Activated T-cell treated with anti-CD3 and anti-CD28 coated beads for 1 hour (primary cell): ENCODE measurements around the gene HBD.
"Not testable (repeated sequence)": the region's sequence is repeated elsewhere in the genome, so short reads cannot be mapped to it uniquely, and the experiment has no call there.

Experiments
- DNase-seq: peaks from one replicate; pipeline ENCODE4 v3.0.0-alpha.2; 2020; ENCODE audit warnings: low read depth

The HBD gene

DNA sequence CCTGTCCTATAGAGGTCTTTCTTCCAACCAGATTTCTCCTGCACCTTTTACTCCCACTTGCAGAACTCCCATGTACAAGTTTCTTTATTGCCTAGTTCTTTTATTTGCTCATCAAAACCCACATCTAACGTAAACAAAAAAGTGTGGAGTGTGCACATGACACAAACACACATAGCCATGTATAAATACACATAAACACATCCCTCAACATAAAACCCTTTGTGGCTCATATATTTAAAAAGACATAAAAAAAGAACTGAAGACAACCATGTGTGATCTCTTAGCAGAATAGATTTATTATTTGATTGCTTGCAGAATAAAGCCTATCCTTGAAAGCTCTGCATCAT is 18.6 kb upstream of the HBD start:
- no peak for DNase-seq

DNA sequence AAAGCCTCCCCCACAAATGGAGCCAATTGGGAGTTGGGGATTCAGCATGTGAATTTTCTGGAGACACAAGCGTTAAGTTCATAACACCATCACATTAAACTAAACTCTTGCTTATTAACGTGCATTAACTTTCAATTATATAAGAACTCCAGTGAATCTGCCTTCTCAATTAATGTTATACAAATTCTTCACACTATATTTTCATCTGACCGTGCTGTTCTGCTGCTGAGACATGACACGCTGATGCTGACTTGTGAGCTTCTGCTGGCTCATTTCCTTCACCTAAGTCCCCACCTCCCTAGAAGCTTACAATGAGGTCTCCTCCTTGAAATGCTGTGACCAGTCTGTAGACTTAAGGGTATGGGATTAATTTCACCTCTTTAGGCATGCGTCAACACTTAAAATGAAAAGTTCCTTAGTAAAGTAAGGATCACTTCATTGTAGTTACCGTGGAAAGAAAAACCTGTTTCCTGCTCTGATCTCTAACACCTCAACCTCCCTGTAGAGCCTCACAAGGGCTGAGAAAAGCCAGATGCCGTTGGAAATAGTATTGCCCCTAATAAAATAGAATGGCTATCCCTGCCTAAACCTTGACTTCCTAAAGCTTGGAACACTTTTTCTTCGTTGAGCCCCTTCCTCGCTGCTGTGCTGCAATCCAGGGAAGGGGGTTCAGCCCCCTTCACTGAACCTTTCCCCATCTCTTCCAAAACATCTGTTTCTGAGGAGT is 18.1 kb upstream of the HBD start:
- no peak for DNase-seq

DNA sequence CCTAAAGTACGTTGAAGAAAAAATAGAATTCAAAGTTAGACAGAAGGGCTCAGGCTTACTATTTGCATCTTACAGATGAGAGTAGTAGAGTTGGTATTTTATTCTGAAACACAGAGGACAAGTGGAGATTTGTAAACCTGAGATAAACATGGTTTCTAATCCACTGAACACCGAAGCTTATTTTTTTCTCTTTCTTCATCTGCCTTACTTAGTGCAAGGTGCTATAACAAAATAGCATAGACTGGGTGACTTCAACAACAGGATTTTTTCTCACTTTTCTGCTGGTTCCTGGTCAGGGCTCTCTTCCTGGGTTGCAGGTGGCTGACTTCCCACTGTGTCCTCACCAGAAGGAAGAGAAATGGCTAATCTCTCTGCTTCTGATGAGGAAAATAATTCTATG is 17.5 kb upstream of the HBD start:
- DNase-seq: no peak

DNA sequence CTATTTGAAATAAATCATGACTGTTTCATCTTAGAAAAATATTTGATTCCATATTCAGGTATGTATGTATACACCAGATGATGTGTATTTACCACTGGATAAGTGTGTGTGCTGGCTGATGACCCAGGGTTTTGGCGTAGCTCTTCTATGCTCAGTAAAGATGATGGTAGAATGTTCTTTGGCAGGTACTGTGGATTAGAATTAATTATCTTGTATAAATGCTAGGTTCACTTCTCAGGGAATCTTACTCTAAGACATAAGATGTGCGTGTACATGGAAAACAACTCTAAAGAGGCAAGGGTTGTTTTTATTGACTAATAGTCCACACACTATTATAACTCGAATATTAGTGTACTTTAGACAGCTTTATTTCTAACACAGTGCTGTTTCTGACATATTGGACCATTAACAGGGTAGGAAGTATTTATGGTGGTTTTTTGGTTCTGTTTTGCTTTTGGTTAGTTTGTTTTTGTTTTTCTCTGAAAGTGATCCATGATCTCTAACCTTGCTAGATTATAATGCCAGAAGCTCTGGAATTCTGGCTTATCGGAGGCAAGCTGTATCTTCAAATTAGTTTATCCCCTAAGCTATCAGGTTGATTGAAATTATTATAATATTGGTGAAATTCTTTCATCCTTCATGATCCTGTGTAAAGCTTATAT is 16.4 kb upstream of the HBD start:
- DNase-seq: no peak

DNA sequence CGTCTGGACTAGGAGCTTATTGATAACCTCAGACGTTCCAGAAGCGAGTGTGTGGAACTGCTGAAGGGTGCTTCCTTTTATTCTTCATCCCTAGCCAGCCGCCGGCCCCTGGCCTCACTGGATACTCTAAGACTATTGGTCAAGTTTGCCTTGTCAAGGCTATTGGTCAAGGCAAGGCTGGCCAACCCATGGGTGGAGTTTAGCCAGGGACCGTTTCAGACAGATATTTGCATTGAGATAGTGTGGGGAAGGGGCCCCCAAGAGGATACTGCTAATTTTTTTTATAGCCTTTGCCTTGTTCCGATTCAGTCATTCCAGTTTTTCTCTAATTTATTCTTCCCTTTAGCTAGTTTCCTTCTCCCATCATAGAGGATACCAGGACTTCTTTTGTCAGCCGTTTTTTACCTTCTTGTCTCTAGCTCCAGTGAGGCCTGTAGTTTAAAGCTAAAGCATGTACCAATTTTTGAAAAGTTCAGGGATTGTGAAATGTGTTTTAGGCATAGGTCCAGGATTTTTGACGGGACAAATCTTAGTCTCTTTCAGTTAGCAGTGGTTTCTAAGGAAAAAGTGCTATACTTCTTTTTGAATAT is 15.6 kb upstream of the HBD start, which contains the start of gene HBG1:
HBG1 (minus strand) TSS at position 51 of the 590 bp plus-strand sequence. CDS start 53 bp downstream, outside the sequence.
- DNase-seq: not testable (repeated sequence)

DNA sequence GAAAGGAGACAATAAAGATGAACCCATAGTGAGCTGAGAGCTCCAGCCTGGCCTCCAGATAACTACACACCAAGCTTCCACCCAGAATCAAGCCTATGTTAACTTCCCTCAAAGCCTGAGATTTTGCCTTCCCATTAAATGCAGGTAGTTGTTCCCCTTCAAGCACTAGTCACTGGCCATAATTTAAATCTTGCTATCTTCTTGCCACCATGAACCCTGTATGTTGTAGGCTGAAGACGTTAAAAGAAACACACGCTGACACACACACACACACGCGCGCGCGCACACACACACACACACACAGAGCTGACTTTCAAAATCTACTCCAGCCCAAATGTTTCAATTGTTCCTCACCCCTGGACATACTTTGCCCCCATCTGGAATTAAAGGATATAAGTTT is 14.2 kb upstream of the HBD start:
- not testable (repeated sequence) for DNase-seq

DNA sequence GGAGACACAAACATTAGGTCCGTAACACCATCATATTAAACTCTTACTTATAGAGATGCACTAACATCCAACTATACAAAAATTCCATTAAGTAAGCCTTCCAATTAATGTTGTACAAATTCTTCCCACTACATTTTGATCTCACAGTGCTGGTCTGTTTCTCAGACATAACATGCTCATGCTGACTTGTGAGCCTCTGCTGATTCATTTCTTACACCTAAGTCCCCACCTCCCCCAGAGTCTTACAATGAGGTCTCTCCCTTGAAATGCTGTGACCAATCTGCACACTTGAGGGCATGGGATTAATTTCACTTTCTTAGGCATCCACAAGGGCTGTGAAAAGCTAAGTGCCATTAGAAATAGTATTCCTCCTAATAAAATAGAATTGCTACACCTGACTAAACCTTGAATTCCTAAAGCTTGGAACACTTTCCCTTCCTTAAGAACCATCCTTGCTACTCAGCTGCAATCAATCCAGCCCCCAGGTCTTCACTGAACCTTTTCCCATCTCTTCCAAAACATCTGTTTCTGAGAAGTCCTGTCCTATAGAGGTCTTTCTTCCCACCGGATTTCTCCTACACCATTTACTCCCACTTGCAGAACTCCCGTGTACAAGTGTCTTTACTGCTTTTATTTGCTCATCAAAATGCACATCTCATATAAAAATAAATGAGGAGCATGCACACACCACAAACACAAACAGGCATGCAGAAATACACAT is 13.3 kb upstream of the HBD start:
- no peak for DNase-seq

DNA sequence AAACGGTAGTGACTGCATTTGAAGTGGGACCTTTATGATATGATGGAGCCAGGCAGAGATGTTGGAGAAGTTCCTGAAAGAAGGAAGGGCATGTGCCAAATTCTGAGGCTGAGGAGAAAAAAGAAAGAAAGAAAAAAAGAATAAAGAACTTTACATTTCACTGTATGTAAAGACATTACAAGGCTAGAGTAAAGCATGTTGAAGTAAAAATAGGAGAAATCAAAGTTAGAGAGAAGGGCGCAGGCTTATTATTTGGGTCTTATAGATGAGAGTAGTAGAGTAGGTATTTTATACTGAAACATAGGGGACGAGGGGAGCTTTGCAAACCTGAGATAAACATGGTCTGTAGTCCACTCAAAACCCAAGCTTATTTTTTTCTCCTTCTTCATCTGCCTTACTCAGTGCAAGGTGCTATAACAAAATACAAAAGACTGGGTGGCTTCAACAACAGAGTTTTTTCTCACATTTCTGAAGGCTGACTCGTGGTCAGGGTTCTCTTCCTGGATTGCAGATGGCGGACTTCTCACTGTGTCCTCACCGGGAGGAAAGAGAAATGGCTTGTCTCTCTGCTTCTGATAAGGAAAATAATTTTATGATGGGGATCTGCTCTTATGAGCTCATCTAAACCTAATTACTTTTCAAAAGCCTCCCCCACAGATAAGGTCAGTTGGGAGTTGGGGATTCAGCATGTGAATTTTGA is 12.6 kb upstream of the HBD start:
- no peak for DNase-seq

DNA sequence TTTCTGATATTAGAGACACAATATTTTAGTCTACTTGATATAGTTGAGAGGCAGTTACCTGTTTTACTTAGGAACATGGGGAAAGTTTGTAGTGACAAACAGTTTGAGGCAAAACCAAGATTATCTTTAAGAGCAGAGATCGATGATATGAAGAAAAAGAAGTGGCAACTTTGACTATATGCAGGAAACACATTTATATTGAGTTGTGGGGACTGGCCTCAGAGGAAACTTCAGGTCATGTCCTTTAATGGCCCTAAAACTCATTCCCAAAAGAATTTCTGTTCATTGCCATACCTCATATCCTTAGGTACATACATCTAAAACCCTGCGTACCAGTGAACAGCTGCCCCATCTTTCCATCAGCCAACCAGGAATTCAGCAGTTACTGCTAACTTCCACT is 10.9 kb upstream of the HBD start:
- no peak for DNase-seq

DNA sequence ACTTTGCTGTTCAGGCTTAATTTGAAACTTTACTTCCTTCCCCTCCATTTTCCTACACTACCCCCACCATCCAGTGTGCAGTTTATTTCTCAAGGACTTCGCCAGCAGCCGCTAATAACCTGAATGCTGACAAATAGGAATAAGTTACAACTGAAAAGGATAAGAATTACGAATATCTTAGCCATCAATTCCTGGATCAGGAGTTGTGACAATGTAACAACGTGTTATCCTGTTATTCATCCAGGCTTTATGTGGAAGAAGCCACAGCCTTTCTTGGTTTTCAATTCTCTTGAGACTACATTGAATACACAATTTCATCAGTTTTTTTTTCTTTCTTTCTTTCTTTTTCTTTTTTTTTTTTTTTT is 9.5 kb upstream of the HBD start:
- no peak for DNase-seq

DNA sequence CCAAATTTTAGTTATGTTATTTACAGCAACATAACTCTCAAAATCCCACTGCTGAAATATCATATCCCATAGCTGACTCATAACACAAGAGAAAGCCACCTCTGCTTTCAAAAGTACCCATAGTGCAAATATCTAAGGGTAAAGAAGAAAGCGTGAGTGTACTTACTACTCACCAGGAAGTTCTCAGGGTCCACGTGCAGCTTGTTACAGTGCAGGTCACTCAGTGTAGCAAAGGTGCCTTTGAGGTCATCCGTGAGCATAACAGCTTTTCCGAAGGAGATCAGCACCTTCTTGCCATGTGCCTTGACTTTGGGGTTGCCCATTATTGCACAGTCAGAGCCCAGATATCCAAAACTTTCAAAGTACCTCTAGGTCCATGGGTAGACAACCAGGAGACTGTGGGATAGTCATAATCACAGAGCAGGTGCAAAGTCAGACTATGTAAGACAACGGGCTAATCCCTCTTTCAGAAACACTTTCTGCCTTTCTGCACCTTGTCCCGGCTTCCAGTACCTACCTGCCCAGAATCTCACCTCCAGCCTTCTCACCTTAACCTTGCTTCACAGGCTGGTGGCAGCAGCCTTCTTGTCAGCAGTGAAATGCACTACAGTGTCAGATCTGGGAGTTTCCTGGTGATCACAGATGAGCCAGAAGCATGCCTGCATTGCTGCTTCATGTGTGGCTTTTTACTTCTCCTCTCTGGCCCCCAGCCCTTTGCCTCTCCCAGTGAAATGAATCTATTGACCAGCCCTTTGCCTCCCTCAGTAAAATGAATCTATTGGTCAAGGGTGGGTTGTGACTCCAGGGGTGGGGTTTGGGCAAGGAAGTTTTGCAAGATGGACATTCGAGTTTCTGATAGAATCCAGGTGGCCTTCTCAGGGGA is 8.9 kb upstream of the HBD start:
- no peak for DNase-seq

DNA sequence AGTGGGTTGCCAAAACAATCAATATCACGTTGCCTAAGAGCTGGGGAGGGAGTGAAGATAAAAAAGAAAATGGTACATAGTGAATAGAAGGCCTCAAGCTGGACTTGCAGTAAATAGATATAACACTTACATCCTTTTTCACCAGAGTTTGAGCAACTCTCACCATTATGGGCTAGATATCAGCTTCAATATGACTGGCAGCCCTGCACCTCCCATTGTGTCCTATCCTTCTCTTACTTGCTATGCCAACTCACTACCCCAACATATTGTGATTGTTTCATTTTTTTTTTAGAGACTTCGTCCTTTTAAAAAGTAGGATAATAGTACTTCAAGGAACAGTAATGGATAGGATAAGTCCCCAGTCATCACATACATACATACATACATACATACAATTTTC is 7.9 kb upstream of the HBD start:
- no peak for DNase-seq

DNA sequence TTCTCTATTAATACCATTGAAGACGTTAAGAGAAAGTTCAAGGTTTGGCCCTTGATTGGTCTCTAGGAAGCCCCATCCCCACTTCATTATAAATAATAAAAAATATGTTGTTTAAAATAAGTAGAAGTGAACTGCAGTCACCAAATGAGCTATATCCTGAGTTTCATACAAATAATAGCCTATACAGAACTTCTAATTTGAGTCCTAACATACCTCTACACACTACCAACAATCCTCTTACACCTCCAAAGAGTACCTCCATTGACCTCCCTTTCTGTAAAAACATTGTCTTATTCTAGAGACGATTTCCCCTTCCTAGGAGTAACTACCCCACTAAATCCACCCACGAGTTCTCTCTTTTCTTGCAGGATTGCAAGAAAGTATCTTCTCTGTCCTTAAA is 7.2 kb upstream of the HBD start:
- no peak for DNase-seq

DNA sequence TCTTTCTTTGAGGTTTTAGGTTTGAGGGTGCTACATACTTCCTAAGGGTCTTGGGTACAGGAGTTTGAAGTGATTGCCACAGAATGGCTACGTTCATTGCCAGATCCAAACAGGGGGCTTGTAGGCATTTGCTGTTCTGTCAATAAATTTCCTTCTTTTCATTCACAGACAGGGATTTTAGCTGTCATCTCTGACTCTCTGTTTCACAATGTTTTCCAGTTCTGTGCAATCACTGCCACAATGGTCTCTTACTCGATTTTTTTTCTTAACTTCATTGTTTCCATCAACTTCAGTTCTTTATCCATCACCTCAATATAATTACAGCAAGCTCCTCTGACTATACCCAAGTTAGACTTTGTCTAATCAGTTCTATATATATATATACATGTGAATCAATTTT is 6.2 kb upstream of the HBD start:
- no peak for DNase-seq

DNA sequence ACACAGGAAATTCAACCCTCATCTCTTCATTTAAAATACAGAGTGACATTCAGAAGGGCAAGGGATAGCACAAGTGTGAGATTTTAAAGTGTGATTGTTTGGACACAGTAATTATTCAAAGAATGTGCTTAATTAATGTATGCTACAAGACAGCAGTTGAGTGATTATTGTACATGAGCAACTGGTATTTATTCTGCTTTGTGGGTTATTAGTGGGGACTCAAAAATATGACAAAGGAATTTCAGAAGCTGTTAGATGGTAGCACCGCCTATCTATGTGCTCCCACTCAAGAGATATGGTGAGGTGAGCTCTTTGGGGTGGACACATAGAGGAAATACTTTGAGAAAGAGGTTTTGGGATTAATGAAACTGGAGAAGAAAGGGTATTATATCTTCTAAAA is 5.8 kb upstream of the HBD start:
- no peak for DNase-seq

DNA sequence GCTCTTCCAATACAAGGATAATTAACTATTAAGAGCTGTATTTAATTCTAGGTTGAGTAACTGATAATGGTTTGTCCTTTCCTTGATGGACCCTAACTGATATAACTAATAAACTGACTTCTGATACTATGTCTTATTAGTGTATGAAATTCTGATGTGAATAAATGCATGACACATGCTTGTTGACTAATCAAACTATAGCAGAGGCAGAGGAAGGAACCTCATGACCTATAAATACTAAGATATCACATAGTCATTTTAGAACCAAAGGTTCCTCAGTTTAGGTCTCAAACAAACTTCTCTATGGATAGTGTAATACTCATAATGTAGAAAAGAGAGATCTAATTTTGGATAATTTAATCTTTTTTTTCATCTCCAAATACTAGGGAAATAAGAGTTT is 4.8 kb upstream of the HBD start:
- DNase-seq: no peak

DNA sequence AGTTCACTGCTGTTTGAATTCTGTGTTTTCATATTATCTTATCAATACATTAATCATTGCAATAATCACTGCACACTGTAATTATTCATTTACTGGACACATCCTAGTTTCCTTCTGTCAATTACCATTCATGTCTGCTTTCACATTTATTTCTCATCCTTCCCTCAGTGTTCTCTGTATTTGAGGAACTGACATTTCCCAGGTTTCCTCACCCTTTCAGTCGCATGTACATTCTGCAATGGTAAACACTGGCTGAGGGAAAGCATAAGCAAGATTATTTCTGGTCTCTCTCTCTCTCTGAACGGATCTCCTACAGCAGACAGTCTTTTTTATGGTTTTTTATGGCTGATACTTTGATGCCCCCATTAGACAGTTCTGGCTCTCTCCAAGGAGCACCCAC is 4.2 kb upstream of the HBD start:
- no peak for DNase-seq

DNA sequence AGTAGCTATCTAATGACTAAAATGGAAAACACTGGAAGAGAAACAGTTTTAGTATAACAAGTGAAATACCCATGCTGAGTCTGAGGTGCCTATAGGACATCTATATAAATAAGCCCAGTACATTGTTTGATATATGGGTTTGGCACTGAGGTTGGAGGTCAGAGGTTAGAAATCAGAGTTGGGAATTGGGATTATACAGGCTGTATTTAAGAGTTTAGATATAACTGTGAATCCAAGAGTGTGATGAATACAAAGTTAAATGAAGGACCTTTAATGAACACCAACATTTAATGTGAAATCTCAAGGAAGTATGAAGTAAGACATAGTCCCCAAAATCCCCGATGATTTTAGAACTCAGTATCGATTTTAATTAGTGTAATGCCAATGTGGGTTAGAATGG is 3.1 kb upstream of the HBD start:
- DNase-seq: no peak

DNA sequence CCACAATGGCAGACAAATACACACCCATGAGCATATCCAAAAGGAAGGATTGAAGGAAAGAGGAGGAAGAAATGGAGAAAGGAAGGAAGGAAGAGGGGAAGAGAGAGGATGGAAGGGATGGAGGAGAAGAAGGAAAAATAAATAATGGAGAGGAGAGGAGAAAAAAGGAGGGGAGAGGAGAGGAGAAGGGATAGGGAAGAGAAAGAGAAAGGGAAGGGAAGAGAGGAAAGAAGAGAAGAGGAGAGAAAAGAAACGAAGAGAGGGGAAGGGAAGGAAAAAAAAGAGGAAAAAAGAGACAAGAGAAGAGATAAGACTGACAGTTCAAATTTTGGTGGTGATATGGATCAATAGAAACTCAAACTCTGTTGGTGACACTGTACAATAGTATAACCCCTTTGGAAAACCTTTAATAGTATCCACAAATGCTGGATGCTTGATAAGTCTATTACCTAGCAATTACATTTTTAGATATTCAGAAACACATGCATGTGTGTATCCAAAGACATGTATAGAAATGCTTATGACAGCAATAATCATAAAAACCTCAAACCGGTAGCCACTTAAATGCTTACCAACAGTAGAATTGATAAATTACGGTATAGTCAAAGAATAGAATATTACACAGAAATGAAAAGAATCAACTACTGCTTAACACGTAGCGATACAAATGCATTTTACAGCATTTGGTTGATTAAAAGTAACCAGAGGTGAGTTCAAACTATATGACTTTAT is 1.2 kb upstream of the HBD start:
- no peak for DNase-seq

DNA sequence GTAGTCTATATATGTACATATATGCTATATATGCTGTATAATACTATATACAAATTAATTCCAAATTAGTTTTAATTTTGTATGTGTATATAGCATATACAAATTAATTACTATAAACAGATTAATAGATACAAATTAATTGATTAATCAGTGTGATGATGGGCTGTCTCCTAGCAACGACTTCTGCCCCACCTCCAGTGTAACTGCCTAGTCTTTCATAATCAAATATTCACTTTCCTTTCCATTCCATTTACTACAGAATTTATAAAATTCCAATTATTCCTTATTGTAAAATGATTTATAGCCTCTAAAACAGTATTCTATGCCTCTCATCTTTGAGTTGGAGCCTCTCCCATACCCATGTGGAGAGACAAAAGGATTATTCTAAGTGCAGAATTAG is 976 bp downstream of the HBD start:
- DNase-seq: no peak

DNA sequence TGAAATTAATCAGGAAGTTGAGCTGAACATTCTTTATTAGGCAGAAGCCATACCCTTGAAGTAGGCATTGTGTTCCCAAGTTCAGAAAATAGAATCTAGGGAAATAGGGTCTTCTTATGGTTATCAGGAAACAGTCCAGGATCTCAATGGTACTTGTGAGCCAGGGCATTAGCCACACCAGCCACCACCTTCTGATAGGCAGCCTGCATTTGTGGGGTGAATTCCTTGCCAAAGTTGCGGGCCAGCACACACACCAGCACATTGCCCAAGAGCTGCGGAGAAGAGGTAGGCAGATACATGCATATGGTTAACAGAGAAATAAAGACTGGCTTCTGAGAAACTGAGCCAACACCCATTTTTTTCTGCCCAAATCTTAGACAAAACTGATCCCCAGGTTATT is 1.5 kb downstream of the HBD start:
- no peak for DNase-seq
